Nucleus accumbens (tissue), 56 donors: ENCODE measurements around the gene MMS22L.

Experiments
- DNase-seq, 56 donors: peaks; one replicate each; lab custom pipeline; 2025; lab: John Stamatoyannopoulos, UW

The MMS22L gene

DNA sequence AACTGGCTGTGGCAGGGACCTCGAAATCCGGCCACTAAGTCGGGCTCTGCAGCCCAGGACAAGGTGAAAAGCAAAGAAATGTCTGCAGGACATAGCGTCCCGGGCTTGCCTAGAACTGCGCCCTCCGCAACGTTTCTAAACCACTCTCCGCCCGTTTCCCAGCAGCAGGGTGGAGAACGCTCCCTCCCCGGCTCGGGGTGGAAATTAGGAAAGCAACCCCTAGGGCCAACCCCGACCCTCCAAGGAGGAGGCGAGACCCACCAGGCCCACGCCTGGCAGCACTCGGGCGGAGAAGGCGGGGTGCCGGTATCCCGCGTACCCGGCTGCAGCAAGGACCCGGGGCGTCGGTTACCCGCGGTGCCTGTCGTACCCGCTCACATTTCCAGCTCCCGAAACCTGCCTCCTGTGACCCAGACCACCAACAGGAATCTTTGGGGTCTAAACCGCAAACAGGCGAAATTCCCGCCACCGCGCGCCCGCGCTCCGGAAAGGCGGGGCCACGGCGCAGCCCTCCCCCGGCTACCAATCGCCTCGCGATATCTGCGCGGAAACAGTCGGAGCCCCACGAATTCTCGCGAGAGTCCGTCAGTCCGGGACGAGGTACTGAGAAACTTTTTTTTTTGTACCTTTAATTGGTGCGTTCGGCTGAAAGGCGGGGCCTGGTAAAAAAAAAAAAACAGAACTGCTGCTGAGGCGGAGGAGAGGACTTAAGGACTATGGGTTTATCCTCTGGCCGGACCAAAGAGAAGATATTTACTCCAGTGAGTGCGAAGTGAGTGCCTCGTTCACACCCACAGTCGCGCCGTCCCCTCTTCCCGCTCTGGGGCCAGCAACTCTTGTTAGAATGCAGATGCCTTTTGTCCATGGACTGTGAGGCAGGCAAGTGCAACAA is at the start of gene MMS22L:
Gene MMS22L, minus strand, starts transcription at position 491 of the 892 bp plus-strand sequence. CDS start 739 bp downstream, outside the sequence.
- peak; percentile 27 to 93 (median 76) for DNase-seq

GRCh38 chr6:97322811-97323210 is 39.8 kb upstream of the MMS22L start:
- DNase-seq: no peak

DNA sequence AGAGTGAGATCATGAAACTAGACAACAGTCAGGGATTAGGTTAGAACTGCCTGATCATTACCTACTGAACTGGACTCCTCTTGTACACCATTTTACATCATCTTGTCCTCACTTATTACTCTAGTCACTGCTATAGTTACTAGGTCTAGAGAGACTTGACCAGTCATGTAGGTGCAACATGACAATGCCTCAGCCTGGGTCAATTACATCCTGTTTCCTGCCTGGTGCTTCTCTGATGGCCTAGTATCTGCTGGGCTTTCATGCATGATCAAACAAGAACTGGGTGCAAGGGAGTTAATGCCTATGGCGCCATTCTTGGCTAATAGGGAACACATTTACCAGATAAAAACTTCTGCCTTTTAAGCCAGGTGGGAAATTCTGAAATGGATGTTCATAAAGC is 39.2 kb upstream of the MMS22L start:
- DNase-seq: no peak

- DNase-seq: no peak
Observed at GRCh38 chr6:97316978-97317377, 34.0 kb upstream of the MMS22L start.

GRCh38 chr6:97312241-97312640 is 29.2 kb upstream of the MMS22L start:
- no peak for DNase-seq

DNA sequence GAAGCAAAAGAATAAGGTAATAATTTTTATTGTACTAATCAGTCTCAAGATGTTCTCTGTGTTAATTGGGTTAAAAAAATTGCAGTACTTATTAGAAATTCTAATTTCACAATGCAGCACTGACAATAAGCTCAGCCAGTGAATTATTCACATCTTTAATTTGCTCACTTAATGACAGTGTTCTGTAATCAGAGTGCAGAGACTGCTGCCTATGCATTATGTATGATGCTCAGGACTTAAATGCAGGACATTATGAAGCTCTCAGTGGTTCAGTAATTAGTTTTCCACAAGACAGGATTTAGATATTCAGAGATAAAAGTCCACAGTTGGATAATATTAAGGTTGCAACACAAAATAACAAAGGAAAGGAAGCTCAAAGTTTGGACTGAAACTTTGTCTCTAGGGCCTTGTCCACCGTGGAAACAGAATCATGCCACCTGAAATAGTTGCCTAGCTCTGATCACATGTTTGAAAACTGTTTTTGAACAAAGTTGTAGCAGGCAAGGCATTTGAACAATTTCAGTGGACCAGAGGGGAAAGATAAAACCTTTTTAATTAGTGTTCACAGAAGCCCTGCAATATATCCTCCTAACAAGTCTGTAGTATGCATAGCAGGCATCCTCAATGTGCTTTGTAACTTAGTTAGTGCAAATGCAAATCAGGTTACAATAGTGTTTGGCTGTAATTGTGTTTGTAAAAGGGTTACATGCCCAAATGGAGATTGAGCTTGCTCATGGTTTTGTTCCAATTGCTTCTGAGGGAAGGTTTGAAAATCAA is 23.7 kb upstream of the MMS22L start:
- no peak for DNase-seq

DNA sequence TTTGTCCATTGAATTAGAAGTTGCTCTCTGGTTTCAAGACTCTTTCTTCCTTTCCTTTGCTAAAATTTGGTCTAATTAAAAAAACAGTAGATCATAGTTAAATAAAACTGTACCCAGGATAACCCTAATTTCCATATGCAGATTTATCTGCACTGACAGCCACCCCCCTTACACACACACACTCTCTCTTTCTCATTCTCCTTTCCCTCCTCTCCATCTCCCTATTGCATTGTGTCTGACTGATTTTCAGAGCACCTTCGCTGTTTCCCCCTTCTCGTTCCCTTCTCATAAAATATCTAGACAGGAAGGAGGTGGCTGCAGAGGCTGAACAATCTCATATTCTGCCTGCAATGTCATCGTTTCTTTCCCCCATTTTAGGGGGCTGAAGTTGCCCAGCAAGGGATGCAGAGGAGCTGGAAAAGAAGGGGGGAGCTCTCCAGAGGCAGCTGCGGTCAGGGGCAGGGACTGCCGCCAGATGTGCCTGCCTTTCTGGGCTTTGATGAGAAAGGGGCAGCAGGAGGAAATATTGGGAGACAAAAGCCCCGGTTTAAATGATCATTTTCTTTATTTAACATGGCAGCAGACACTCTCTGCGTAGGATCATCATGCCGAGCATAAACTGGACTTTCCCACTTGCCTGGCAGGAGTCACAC is 22.5 kb upstream of the MMS22L start:
- peak in 27 of 56 donors; percentile 1 to 35 (median 10) for DNase-seq

- no peak for DNase-seq
Observed at GRCh38 chr6:97304701-97305100, 21.7 kb upstream of the MMS22L start.

DNA sequence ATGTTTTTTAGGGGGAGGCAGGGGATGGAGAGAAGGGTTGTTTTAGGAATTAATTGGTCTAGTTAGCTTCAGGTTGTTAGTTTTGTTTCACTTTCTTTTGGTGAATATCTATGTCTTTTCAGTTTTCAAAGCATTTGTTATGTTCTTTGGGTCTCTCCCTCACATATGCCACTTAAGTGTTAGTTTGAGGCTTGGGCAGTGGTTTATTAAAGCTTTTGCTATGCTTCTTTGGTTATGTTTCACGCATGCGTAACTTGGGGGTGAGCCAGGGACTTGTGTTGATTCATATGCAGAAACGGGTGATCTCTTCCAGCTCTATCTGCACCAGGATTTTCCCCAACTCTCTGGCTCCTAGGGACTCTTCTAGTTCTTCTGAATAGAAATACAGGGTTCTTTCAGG is 11.4 kb upstream of the MMS22L start:
- no peak for DNase-seq

DNA sequence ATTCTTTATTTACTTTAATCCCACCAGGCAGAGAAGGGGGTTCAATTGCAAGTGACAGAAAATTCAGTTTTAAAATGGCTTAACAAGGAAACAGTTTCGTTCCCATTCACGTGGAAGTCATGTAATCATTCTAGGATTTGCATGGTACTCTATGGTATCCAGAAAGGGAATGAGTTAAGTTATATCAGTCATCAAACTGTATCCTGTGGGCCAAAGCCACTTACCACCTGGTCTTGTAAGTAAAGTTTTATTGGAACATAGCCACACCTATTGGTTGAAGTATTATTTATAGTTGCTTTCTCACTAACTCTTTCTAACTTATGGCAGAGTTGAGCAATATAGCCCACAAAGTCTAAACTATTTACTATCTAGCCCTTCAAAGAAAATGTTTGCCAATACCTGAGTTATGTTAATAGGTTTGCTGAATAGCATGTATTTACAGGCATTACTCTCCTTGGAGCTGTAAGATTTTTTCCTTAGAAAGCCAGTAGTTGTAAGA is 10.2 kb upstream of the MMS22L start:
- no peak for DNase-seq

DNA sequence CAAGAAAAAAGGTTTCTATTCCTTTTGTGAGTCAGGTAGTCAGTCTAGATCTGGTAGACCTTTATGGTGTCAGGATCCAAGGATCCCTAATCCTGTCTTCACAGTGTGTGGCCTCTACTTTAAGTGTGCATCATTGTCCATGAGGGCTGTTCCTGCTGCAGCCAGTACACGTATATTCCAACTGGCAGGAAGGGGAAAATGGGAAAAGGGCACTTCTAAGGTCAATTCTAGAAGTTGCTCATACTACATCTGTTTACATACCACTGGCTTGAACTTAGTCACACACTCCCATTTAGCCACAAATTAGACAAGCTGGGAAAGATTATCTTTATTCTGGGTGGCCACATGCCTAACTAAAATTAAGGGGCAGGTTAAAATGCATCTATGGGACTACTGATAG is 9.7 kb upstream of the MMS22L start:
- DNase-seq: no peak

GRCh38 chr6:97291896-97292295 is 8.9 kb upstream of the MMS22L start:
- no peak for DNase-seq

GRCh38 chr6:97289332-97289731 is 6.3 kb upstream of the MMS22L start:
- no peak for DNase-seq

- DNase-seq: no peak
Observed at GRCh38 chr6:97288188-97288587, 5.2 kb upstream of the MMS22L start.

DNA sequence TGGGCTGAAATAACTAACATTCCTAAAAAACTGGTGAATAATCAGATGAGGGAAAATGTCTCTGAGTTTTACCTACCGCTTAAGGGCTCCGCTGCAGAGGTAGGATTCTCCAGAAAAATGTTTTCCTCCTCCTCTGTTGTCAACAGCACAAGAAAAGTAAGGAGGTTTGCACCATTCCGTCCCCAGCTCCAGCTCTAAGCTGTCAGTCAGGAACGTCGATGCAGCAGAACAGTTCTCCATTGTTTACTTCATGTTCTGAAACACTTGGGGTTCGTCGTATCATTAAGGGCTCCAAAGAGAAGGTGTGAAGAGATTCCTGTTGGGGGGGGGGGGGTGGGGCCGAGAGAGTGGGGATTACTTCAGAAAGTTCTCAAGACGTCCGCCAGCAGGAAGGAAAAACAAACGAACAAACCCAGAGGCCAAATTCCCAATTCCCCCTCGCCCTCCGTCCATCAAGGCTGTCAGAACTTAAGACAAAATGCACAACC is 734 bp downstream of the MMS22L start:
- DNase-seq: no peak

GRCh38 chr6:97280766-97281165 is 2.2 kb downstream of the MMS22L start:
- DNase-seq: no peak

- DNase-seq: no peak
Observed at GRCh38 chr6:97275804-97276203, 7.2 kb downstream of the MMS22L start.

DNA sequence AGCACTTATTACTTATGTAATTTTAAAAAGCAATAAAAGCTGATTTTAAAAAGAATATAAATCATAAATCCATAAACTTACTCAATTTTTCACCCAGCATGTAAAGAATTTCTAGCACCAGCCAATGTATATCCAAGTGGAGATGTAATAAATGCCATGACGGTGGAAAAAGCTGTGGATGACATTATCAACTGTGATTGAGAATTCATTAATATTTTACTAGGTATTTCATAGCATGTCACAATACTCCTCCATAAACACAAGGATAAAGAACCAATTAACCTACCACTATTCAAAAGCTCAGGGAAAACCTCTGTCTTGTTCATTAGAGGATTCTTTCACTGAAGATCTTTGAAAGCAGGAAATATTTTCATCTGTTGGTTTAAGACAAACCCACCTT is 13.2 kb downstream of the MMS22L start:
- no peak for DNase-seq

DNA sequence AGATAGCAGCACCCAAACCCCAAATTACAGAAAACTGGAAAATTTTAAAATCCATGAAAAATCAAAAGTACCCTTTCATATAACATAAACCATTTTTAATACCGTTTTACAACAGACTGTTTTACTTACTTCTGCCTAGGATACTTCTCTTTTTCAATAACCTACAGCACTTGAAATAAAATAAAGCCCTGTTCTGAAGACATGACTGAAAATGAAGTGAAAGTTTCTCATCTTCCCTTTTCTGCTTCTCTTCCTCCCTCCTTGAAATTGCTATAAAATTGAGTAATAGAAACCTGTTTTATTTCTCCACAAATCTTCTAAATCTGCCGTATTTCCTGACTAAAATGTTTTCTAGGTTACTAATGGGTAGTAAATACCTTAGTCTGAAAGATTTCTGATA is 20.3 kb downstream of the MMS22L start:
- no peak for DNase-seq

GRCh38 chr6:97246842-97247241 is 36.2 kb downstream of the MMS22L start:
- DNase-seq: no peak

DNA sequence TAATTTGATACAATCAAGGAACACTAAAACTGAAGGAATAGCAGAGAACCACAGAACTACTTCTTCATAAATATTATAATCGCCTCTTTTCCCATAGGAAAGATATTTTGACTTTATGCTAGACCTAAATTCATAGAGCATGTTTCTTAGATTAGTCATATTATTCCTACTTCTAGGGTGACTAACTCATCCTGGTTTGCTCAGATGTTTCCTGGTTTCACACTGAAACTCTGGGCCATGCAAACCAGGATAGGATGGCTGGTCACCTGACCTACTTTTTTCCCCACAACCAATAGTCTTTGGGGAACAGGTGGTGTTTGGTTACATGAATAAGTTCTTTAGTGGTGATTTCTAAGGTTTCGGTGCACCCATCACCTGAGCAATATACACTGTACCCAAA is 42.8 kb downstream of the MMS22L start:
- no peak for DNase-seq
